GM21447 (cell line): ENCODE measurements around the gene CCM2.

Experiments
- ATAC-seq: cut with Tn5 transposase; IDR thresholded peaks from one replicate; pipeline ENCODE4 v1.9.1; 2021; ENCODE audit not compliant: unreplicated experiment

CCM2 gene

GRCh38 chr7:45118292-45118691 is 118.3 kb downstream of the CCM2 start:
- no peak for ATAC-seq

DNA sequence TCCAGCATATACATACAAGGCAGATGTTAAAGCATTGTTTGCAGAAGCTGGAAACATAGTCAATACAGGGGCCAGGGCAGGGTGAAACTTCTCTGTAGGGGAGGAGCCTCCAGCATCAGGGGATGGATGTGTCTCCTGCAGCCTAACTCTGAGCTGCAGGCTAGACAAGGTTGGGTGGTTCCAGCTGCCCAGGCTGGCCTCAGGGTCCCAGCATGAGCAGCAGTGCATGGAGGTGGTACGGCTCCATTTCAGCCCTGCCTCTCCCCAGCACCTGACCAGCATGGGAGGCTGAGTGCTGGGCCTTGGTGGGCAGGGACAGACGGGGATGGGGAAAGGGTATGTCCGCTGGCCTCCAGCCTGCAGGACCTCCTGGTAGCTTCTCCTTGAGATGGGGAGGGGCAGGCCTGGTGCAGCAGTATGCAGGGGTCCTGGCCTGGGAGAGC is 118.9 kb downstream of the CCM2 start:
- no peak for ATAC-seq

GRCh38 chr7:45119550-45119949 is 119.5 kb downstream of the CCM2 start:
- no peak for ATAC-seq

- no peak for ATAC-seq
Observed at GRCh38 chr7:45122975-45123860, 123.2 kb downstream of the CCM2 start.

- no peak for ATAC-seq
Observed at GRCh38 chr7:45123913-45124710, 124.1 kb downstream of the CCM2 start.

GRCh38 chr7:45125193-45125904 is 125.3 kb downstream of the CCM2 start:
- ATAC-seq = no peak
